ENCODE results near the gene SLC35B3.
"Not testable (repeated sequence)": the region's sequence is repeated elsewhere in the genome, so short reads cannot be mapped to it uniquely, and the experiment has no call there.

SLC35B3 gene

GRCh38 chr6:8420031-8420588 is 15.2 kb downstream of the SLC35B3 start:
- no peak for DNase-seq (ENCODE audit: low read depth)
- H3K4me3 ChIP-seq (ENCODE audit: low read depth, low read length) = no peak overlapping the region

GRCh38 chr6:8415913-8416312 is 19.4 kb downstream of the SLC35B3 start:
- no peak for DNase-seq (ENCODE audit: low read depth)
- H3K4me3 ChIP-seq (ENCODE audit: low read depth, low read length) = no peak overlapping the region

GRCh38 chr6:8415280-8415679 is 20.1 kb downstream of the SLC35B3 start:
- no peak for DNase-seq (ENCODE audit: low read depth)
- no peak overlapping the region for H3K4me3 ChIP-seq (ENCODE audit: low read depth, low read length)

- no peak overlapping the region for H3K4me3 ChIP-seq (ENCODE audit: low read depth, low read length)
- no peak for DNase-seq (ENCODE audit: low read depth)
Measured at GRCh38 chr6:8414844-8415243, 20.5 kb downstream of the SLC35B3 start.

GRCh38 chr6:8405946-8406345 is 29.4 kb downstream of the SLC35B3 start:
- H3K4me3 ChIP-seq (ENCODE audit: low read depth, low read length); DNase-seq (ENCODE audit: low read depth): not testable (repeated sequence)

- DNase-seq (ENCODE audit: low read depth) = no peak
- no peak overlapping the region for H3K4me3 ChIP-seq (ENCODE audit: low read depth, low read length)
Measured at GRCh38 chr6:8402546-8402945, 32.8 kb downstream of the SLC35B3 start.

- no peak for DNase-seq (ENCODE audit: low read depth)
- H3K4me3 ChIP-seq (ENCODE audit: low read depth, low read length) = no peak overlapping the region
Measured at GRCh38 chr6:8400663-8401062, 34.7 kb downstream of the SLC35B3 start.

- no peak overlapping the region for H3K4me3 ChIP-seq (ENCODE audit: low read depth, low read length)
- no peak for DNase-seq (ENCODE audit: low read depth)
Measured at GRCh38 chr6:8392569-8392968, 42.8 kb downstream of the SLC35B3 start.

GRCh38 chr6:8391934-8392333 is 43.4 kb downstream of the SLC35B3 start:
- no peak overlapping the region for H3K4me3 ChIP-seq (ENCODE audit: low read depth, low read length)
- no peak for DNase-seq (ENCODE audit: low read depth)

GRCh38 chr6:8389036-8389818 is 46.1 kb downstream of the SLC35B3 start:
- H3K4me3 ChIP-seq (ENCODE audit: low read depth, low read length) = no peak overlapping the region
- DNase-seq (ENCODE audit: low read depth) = no peak

GRCh38 chr6:8387942-8388437 is 47.4 kb downstream of the SLC35B3 start:
- no peak overlapping the region for H3K4me3 ChIP-seq (ENCODE audit: low read depth, low read length)
- no peak for DNase-seq (ENCODE audit: low read depth)

- no peak for DNase-seq (ENCODE audit: low read depth)
- no peak overlapping the region for H3K4me3 ChIP-seq (ENCODE audit: low read depth, low read length)
Measured at GRCh38 chr6:8383584-8383983, 51.8 kb downstream of the SLC35B3 start.

GRCh38 chr6:8382434-8382833 is 52.9 kb downstream of the SLC35B3 start:
- H3K4me3 ChIP-seq (ENCODE audit: low read depth, low read length) = no peak overlapping the region
- DNase-seq (ENCODE audit: low read depth) = no peak

GRCh38 chr6:8375916-8376315 is 59.4 kb downstream of the SLC35B3 start:
- H3K4me3 ChIP-seq (ENCODE audit: low read depth, low read length) = no peak overlapping the region
- no peak for DNase-seq (ENCODE audit: low read depth)
